ENCODE data around the gene ABL1.

DNA sequence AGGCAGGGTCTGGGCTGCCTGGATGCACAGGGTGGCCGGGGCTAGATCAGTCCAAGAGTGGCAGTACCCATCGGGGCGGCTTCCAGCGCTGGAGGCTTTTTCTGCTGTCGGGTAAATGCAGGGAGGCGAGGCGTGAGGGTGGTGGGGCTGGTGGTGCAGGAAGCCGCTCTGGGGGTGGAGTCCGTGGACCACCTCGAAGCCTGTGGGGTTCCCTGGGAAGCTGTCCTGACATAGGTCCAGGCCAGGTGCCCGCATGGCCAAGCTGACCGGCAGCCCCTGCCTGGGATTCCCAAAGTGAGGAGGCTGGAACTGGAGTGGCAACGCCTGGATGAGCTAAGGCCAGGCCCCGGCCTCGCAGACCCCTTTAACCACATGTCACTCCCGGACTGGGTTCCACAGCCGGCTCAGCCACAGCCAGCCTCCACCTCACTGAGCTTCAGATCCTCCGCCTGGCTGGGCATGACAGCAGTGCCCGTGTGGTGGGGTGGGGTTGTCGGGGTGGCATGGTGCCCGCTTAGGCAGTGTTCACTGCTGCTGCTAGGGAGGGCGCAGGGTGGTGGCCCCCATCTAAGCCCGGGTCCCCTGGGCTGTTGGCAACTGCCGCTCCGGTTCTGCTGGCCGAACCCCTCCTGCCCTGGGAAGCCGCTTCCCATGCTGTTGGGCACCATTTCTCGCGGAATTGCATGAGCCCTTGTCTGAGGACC lies 62.9 kb downstream of the ABL1 start:
- TF ChIP-seq GATA2 (IDR thresholded peaks at IDR 0.05; ENCODE audit: low read depth, low read length), result no peak
- TF ChIP-seq GATA3 (IDR thresholded peaks at IDR 0.05; ENCODE audit: low read depth, low read length), result no peak
